Endothelial cell of umbilical vein (primary cell): ENCODE measurements around the gene CASR. TPM values are rescaled to one million over a fixed set of nuclear protein-coding genes. Genes with fewer than 3 reads are reported as not detected.

Experiments used
- BruUV-seq: library from RNA; stranded (reverse); fragments of 400-500 nt; replicated peaks from 2 replicates; lab custom pipeline; 2021; lab: Mats Ljungman, UMichigan
- CTCF ChIA-PET: fragments of 300-600, 350-600 bp; sonication (Branson Sonifier 250); formaldehyde crosslinking; loops from one replicate; lab custom pipeline; 2021; ENCODE audit warnings: antibody characterized with exemption, inconsistent platforms; lab: Charles Lee
- POLR2A ChIA-PET: fragments of 300-600, 350-600 bp; sonication (Branson Sonifier 250); formaldehyde crosslinking; loops from one replicate; lab custom pipeline; 2021; ENCODE audit warnings: antibody characterized with exemption, inconsistent platforms; lab: Charles Lee
- DNase-seq: peaks from one replicate; pipeline ENCODE4 v3.0.0-alpha.2; 2011; ENCODE audit warnings: low read depth, low spot score
- FAIRE-seq: peaks from 2 replicates; lab custom pipeline; 2011; peaks lifted over from hg19 to GRCh38; lab: Jason Lieb, UNC
- H2AFZ ChIP-seq: 2 replicates; pipeline ENCODE4 v1.6.0; 2012; ENCODE audit warnings: low read depth, low read length, control low read depth, inconsistent platforms
- H3K27ac ChIP-seq: 2 replicates; pipeline ENCODE4 v1.5.1; 2011; ENCODE audit warnings: low read depth, mild to moderate bottlenecking, control low read depth, low read length, moderate library complexity; ENCODE audit not compliant: insufficient read depth
- H3K27me3 ChIP-seq, 2 experiments: 2 replicates each; pipeline versions ENCODE4 v1.6.0 to v1.6.1; 2011; ENCODE audit warnings: low read length in 2 of 2, mixed read lengths in 1 of 2; ENCODE audit not compliant: control insufficient read depth in 2 of 2, insufficient read depth in 2 of 2
- H3K36me3 ChIP-seq, 2 experiments: 2 replicates in 1 of 2; 3 replicates in 1 of 2; pipeline ENCODE4 v1.5.1; 2011; ENCODE audit warnings: low read length in 2 of 2, mild to moderate bottlenecking in 1 of 2, moderate library complexity in 1 of 2; ENCODE audit not compliant: control insufficient read depth in 2 of 2, insufficient read depth in 2 of 2; ENCODE audit errors: extremely low read depth in 1 of 2
- H3K4me1 ChIP-seq: 3 replicates; pipeline ENCODE4 v1.5.1; 2011; ENCODE audit warnings: mild to moderate bottlenecking, low read length; ENCODE audit not compliant: control insufficient read depth, insufficient read depth; ENCODE audit errors: extremely low read depth
- H3K4me2 ChIP-seq: 2 replicates; pipeline ENCODE4 v1.6.1; 2011; ENCODE audit warnings: low read length, control low read depth, mixed read lengths; ENCODE audit not compliant: insufficient read depth
- H3K4me3 ChIP-seq, 3 experiments: fragments of 200-600 bp in 1 of 3; sonication (generic), shearing (Covaris generic) in 1 of 3; replicated peaks in 1 of 3; 2 replicates each; pipeline ENCODE4 v1.5.1; 2011 to 2016; ENCODE audit warnings: control low read depth in 3 of 3, low read length in 3 of 3, mild to moderate bottlenecking in 2 of 3, inconsistent platforms in 1 of 3, low read depth in 1 of 3, moderate library complexity in 1 of 3; ENCODE audit not compliant: insufficient read depth in 1 of 3
- H3K79me2 ChIP-seq: 2 replicates; pipeline ENCODE4 v1.6.0; 2012; ENCODE audit warnings: low read length, inconsistent platforms; ENCODE audit not compliant: control insufficient read depth, insufficient read depth
- H3K9ac ChIP-seq: replicated peaks from 2 replicates; pipeline ENCODE3; 2011; ENCODE audit warnings: low read length, control low read depth; ENCODE audit not compliant: insufficient read depth; ENCODE audit errors: extremely low read depth
- H3K9me1 ChIP-seq: replicated peaks from 3 replicates; pipeline ENCODE4 v1.6.0; 2011; ENCODE audit warnings: mild to moderate bottlenecking, low read length; ENCODE audit not compliant: control insufficient read depth, insufficient read depth; ENCODE audit errors: extremely low read depth
- H3K9me3 ChIP-seq: replicated peaks from 2 replicates; pipeline ENCODE4 v1.5.1; 2012; ENCODE audit warnings: low read length, inconsistent platforms; ENCODE audit not compliant: control insufficient read depth, insufficient read depth
- H4K20me1 ChIP-seq: replicated peaks from 2 replicates; pipeline ENCODE3; 2011; ENCODE audit warnings: mild to moderate bottlenecking, low read length; ENCODE audit not compliant: control insufficient read depth, insufficient read depth; ENCODE audit errors: extremely low read depth
- EZH2 ChIP-seq: IDR thresholded peaks from 2 replicates; pipeline ENCODE4 v1.6.1; 2012; ENCODE audit warnings: borderline replicate concordance, low read depth, mild to moderate bottlenecking, moderate library complexity, low read length, inconsistent platforms; ENCODE audit not compliant: severe bottlenecking
- FOS ChIP-seq: IDR thresholded peaks from 2 replicates; pipeline ENCODE4 v1.6.1; 2011; ENCODE audit warnings: mild to moderate bottlenecking, low read length, moderate library complexity, borderline replicate concordance; ENCODE audit not compliant: insufficient read depth
- GATA2 ChIP-seq: IDR thresholded peaks from 2 replicates; pipeline ENCODE4 v1.7.0; 2011; ENCODE audit warnings: low read depth, mild to moderate bottlenecking, moderate library complexity, mixed read lengths, low read length; ENCODE audit not compliant: insufficient read length, insufficient read depth
- JUN ChIP-seq: IDR thresholded peaks from 2 replicates; pipeline ENCODE4 v1.6.1; 2011; ENCODE audit warnings: borderline replicate concordance, low read depth; ENCODE audit not compliant: insufficient read length, insufficient read depth
- MYC ChIP-seq: IDR thresholded peaks from one replicate; pipeline ENCODE4 v1.6.1; 2011; ENCODE audit warnings: mild to moderate bottlenecking, low read depth, low read length
- POLR2A ChIP-seq: IDR thresholded peaks from 2 replicates; pipeline ENCODE4 v1.6.1; 2012; ENCODE audit warnings: low read depth, mild to moderate bottlenecking, control low read depth, low read length
- POLR2AphosphoS5 ChIP-seq: IDR thresholded peaks from 2 replicates; pipeline ENCODE4 v1.6.1; 2012; ENCODE audit warnings: low read depth, mild to moderate bottlenecking, control low read depth, low read length, moderate library complexity; ENCODE audit not compliant: insufficient read depth
- dilution Hi-C: fragments of 300-500 bp; cut with MboI; formaldehyde crosslinking; loops from one replicate; pipeline ENCODE4 v1.15.0; 2019; ENCODE audit warnings: low sequenced_read_pairs; ENCODE audit not compliant: extremely low pct_ligation_motif_present
- intact Hi-C: fragments of 100-400 bp; cut with micrococcal nuclease; formaldehyde crosslinking; loops from one replicate; pipeline ENCODE4 v1.10.0; 2022
- polyA plus RNA-seq, 4 experiments: library from polyadenylated mRNA; depleted of rRNA in 3 of 4; stranded (reverse) in 3 of 4; unstranded in 1 of 4; fragments of >200 nt; gene quantifications; 2 replicates each; pipeline versions ENCODE4 v1.2.1 to v1.2.3, GENCODE V29; 2011 to 2012; ENCODE audit warnings: missing spikeins in 1 of 4
- total RNA-seq: library from RNA; stranded (reverse); gene quantifications from 2 replicates; pipeline ENCODE4 v1.2.3, GENCODE V29; 2021
- TF ChIP-seq, protein P1 (sequence below), 2 donors: IDR thresholded peaks; 1 replicate in 1 of 2; 2 replicates in 1 of 2; pipeline ENCODE4 v1.5.1; 2011; ENCODE audit warnings: low read length in 2 of 2, mild to moderate bottlenecking in 2 of 2, moderate library complexity in 2 of 2, control low read depth in 1 of 2, inconsistent platforms in 1 of 2, low read depth in 1 of 2; ENCODE audit not compliant: insufficient read depth in 1 of 2; ENCODE audit errors: extremely low read depth in 1 of 2
- TF ChIP-seq, protein P2 (sequence below): IDR thresholded peaks from 2 replicates; pipeline ENCODE4 v1.6.1; 2011; ENCODE audit not compliant: insufficient read depth, insufficient read length

CASR gene
- total and polyA plus RNA-seq, 2 donors (not counting 3 experiments of a cell fraction or from before 2014, with no cell fraction given) = not detected

- H2AFZ ChIP-seq = no peak overlapping the region
- FAIRE-seq (no peak), DNase-seq (no peak)
- H3K36me3 ChIP-seq = no peaks in the 10 kb centered on the region
- H3K79me2 ChIP-seq = no peaks in the 10 kb centered on the region
- H4K20me1 ChIP-seq = no peaks in the 10 kb centered on the region
- H3K4me2 ChIP-seq = no peak overlapping the region
- TF ChIP-seq MYC = no peak
- no peak for TF ChIP-seq GATA2
- TF ChIP-seq, protein P1, sequence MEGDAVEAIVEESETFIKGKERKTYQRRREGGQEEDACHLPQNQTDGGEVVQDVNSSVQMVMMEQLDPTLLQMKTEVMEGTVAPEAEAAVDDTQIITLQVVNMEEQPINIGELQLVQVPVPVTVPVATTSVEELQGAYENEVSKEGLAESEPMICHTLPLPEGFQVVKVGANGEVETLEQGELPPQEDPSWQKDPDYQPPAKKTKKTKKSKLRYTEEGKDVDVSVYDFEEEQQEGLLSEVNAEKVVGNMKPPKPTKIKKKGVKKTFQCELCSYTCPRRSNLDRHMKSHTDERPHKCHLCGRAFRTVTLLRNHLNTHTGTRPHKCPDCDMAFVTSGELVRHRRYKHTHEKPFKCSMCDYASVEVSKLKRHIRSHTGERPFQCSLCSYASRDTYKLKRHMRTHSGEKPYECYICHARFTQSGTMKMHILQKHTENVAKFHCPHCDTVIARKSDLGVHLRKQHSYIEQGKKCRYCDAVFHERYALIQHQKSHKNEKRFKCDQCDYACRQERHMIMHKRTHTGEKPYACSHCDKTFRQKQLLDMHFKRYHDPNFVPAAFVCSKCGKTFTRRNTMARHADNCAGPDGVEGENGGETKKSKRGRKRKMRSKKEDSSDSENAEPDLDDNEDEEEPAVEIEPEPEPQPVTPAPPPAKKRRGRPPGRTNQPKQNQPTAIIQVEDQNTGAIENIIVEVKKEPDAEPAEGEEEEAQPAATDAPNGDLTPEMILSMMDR (IDR thresholded peaks at IDR 0.05; ENCODE audit: extremely low read depth in 1 of 2, insufficient read depth in 1 of 2, low read depth in 1 of 2, low read length in 2 of 2) = no peak
- no peak for TF ChIP-seq POLR2AphosphoS5
- TF ChIP-seq, protein P2, sequence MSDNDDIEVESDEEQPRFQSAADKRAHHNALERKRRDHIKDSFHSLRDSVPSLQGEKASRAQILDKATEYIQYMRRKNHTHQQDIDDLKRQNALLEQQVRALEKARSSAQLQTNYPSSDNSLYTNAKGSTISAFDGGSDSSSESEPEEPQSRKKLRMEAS = no peak
- no peak for TF ChIP-seq POLR2A
- TF ChIP-seq JUN = no peak
- no peak for TF ChIP-seq EZH2
- no peak for TF ChIP-seq FOS
- H3K9me3 ChIP-seq = no peaks in the 10 kb centered on the region
- POLR2A ChIA-PET = no interaction called here
- CTCF ChIA-PET = no interaction called here
- no peak overlapping the region for H3K4me3 ChIP-seq
- no peaks in the 10 kb centered on the region for H3K4me1 ChIP-seq
- no peak overlapping the region for H3K9ac ChIP-seq
- BruUV-seq = no TSS peak
- dilution Hi-C loops (no loop called here), intact Hi-C loops (no loop called here)
- H3K27ac ChIP-seq = no peak overlapping the region
- peaks cover 0 to 3% of the 10 kb centered on the region in 2 experiments for H3K27me3 ChIP-seq
- no peaks in the 10 kb centered on the region for H3K9me1 ChIP-seq
These were observed 101.0 kb downstream of the CASR start for GRCh38 chr3:122284486-122284885.
